ENCODE data around the gene MGMT. TPM values are rescaled to one million over a fixed set of nuclear protein-coding genes. Genes with fewer than 3 reads are reported as not detected.

Gene MGMT
- total RNA-seq, 4 donors from 2014 or later = 18.4 to 30.3 (median 27.9) TPM

- Histone ChIP-seq H3K4me1 (no peaks in the 10 kb centered on the region), H3K27ac (replicated peaks in 1 of 4) (no peak overlapping the region), H3K36me3 (no peaks in the 10 kb centered on the region), H3K27me3 (no peaks in the 10 kb centered on the region), H3K9me3 (no peaks in the 10 kb centered on the region), H3K4me3 (no peak overlapping the region)
- intact Hi-C loops (cut with DNase I) = no loop called here
- WGBS = 95% methylated on average over 31 of the region's 32 CpGs
- TF ChIP-seq CTCF (IDR thresholded peaks at IDR 0.05) (no peak), EP300 (IDR thresholded peaks at IDR 0.05) (no peak), POLR2A (IDR thresholded peaks at IDR 0.05; ENCODE audit: low read depth) (no peak), POLR2AphosphoS5 (IDR thresholded peaks at IDR 0.05) (no peak)
- peak; percentile 42 for DNase-seq (ENCODE audit: extremely low spot score)
Observed at GRCh38 chr10:129680661-129681344, 213.8 kb downstream of the MGMT start.

GRCh38 chr10:129681856-129682255 is 214.8 kb downstream of the MGMT start:
- no peaks in the 10 kb centered on the region for H3K4me1 ChIP-seq
- DNase-seq (ENCODE audit: extremely low spot score) = no peak
- no peaks in the 10 kb centered on the region for H3K27me3 ChIP-seq
- TF ChIP-seq CTCF (IDR thresholded peaks at IDR 0.05) (no peak), POLR2AphosphoS5 (IDR thresholded peaks at IDR 0.05) (no peak), EP300 (IDR thresholded peaks at IDR 0.05) (no peak), POLR2A (IDR thresholded peaks at IDR 0.05; ENCODE audit: low read depth) (no peak)
- no peak overlapping the region for H3K4me3 ChIP-seq
- no peaks in the 10 kb centered on the region for H3K9me3 ChIP-seq
- H3K36me3 ChIP-seq = no peaks in the 10 kb centered on the region
- intact Hi-C loops (cut with DNase I) = no loop called here
- H3K27ac ChIP-seq (replicated peaks in 1 of 4) = no peak overlapping the region
- WGBS = 83% methylated on average over 5 of the region's 5 CpGs

GRCh38 chr10:129683519-129683918 is 216.5 kb downstream of the MGMT start:
- Histone ChIP-seq H3K4me3 (no peak overlapping the region), H3K27ac (replicated peaks in 1 of 4) (no peak overlapping the region), H3K36me3 (no peaks in the 10 kb centered on the region), H3K4me1 (no peaks in the 10 kb centered on the region), H3K27me3 (no peaks in the 10 kb centered on the region), H3K9me3 (no peaks in the 10 kb centered on the region)
- 92% methylated on average over 1 of the region's 1 CpG for WGBS
- TF ChIP-seq CTCF (IDR thresholded peaks at IDR 0.05) (no peak), POLR2AphosphoS5 (IDR thresholded peaks at IDR 0.05) (no peak), POLR2A (IDR thresholded peaks at IDR 0.05; ENCODE audit: low read depth) (no peak), EP300 (IDR thresholded peaks at IDR 0.05) (no peak)
- intact Hi-C loops (cut with DNase I) = no loop called here
- DNase-seq (ENCODE audit: extremely low spot score) = peak; percentile 70

- TF ChIP-seq POLR2AphosphoS5 (IDR thresholded peaks at IDR 0.05) (no peak), EP300 (IDR thresholded peaks at IDR 0.05) (no peak), POLR2A (IDR thresholded peaks at IDR 0.05; ENCODE audit: low read depth) (no peak), CTCF (IDR thresholded peaks at IDR 0.05) (no peak)
- Histone ChIP-seq H3K4me3 (no peak overlapping the region), H3K36me3 (no peaks in the 10 kb centered on the region), H3K4me1 (peaks cover 0 to under 1% (median 0%) of the 10 kb centered on the region in 4 donors), H3K9me3 (no peaks in the 10 kb centered on the region), H3K27me3 (no peaks in the 10 kb centered on the region), H3K27ac (replicated peaks in 1 of 4) (no peak overlapping the region)
- intact Hi-C loops (cut with DNase I) = no loop called here
- 97% methylated on average over 3 of the region's 3 CpGs for WGBS
- no peak for DNase-seq (ENCODE audit: extremely low spot score)
Observed at GRCh38 chr10:129683920-129684319, 216.9 kb downstream of the MGMT start.

- Histone ChIP-seq H3K4me1 (peaks cover 0 to 4% (median under 1%) of the 10 kb centered on the region in 4 donors), H3K27me3 (no peaks in the 10 kb centered on the region), H3K27ac (replicated peaks in 1 of 4) (no peak overlapping the region), H3K4me3 (no peak overlapping the region), H3K9me3 (no peaks in the 10 kb centered on the region), H3K36me3 (no peaks in the 10 kb centered on the region)
- intact Hi-C loops (cut with DNase I) = no loop called here
- peak; percentile 45 for DNase-seq (ENCODE audit: extremely low spot score)
- 90% methylated on average over 8 of the region's 8 CpGs for WGBS
- TF ChIP-seq POLR2AphosphoS5 (IDR thresholded peaks at IDR 0.05) = no peak
- no peak for TF ChIP-seq CTCF (IDR thresholded peaks at IDR 0.05)
- TF ChIP-seq EP300 (IDR thresholded peaks at IDR 0.05) = no peak
- TF ChIP-seq POLR2A (IDR thresholded peaks at IDR 0.05; ENCODE audit: low read depth) = no peak
Observed at GRCh38 chr10:129685271-129685670, 218.2 kb downstream of the MGMT start.
